Measurements from ENCODE around the gene HMGB1. TPM values are rescaled to one million over a fixed set of nuclear protein-coding genes. Genes with fewer than 3 reads are reported as not detected.
A peak's percentile ranks its signal among the peaks of the same experiment; 100 is the strongest.

Gene HMGB1
- total and polyA plus RNA-seq, 4 donors = 83.9 to 276 (median 195) TPM

- Histone ChIP-seq H3K27me3 (ENCODE audit: control insufficient read depth in 4 of 4, insufficient read depth in 4 of 4, low read length in 3 of 4) (no peaks in the 10 kb centered on the region), H3K27ac (ENCODE audit: low read depth in 1 of 2, low read length in 2 of 2) (peak overlapping the region; percentile 8 to 37), H3K4me3 (ENCODE audit: low read depth in 1 of 3, low read length in 3 of 3) (peak overlapping the region in 1 of 3 donors; percentile 9), H3K9ac (ENCODE audit: low read depth in 1 of 2, low read length in 2 of 2) (no peak overlapping the region), H3K9me3 (ENCODE audit: control insufficient read depth in 4 of 4, low read length in 3 of 4) (no peaks in the 10 kb centered on the region), H3K36me3 (ENCODE audit: control insufficient read depth in 4 of 4, insufficient read depth in 3 of 4, low read depth in 1 of 4, low read length in 3 of 4) (no peaks in the 10 kb centered on the region), H3K4me1 (ENCODE audit: control insufficient read depth in 4 of 4, insufficient read depth in 4 of 4, low read length in 3 of 4) (peaks cover 0 to 5% (median 2%) of the 10 kb centered on the region in 4 donors)
- 51% methylated on average over 7 of the region's 7 CpGs for WGBS
- TF ChIP-seq HNF4G (IDR thresholded peaks at IDR 0.05) (no peak), CTCF (IDR thresholded peaks at IDR 0.05; ENCODE audit: low read depth, low read length, missing input control) (no peak), REST (IDR thresholded peaks at IDR 0.05) (no peak), HNF4A (conservative IDR thresholded peaks at IDR 0.05) (no peak), FOXA1 (IDR thresholded peaks at IDR 0.05) (no peak), YY1 (IDR thresholded peaks at IDR 0.05) (no peak), NR2F2 (IDR thresholded peaks at IDR 0.05) (no peak), FOXA2 (IDR thresholded peaks at IDR 0.05) (no peak), SP1 (IDR thresholded peaks at IDR 0.05) (peak; percentile 2)
- no peak for DNase-seq (ENCODE audit: low spot score)
These were observed 19.6 kb downstream of the HMGB1 start for GRCh38 chr13:30446126-30446500.

- Histone ChIP-seq H3K27ac (ENCODE audit: low read depth in 1 of 2, low read length in 2 of 2) (no peak overlapping the region), H3K4me3 (ENCODE audit: low read depth in 1 of 3, low read length in 3 of 3) (no peak overlapping the region), H3K9me3 (ENCODE audit: control insufficient read depth in 4 of 4, low read length in 3 of 4) (no peaks in the 10 kb centered on the region), H3K9ac (ENCODE audit: low read depth in 1 of 2, low read length in 2 of 2) (no peak overlapping the region), H3K4me1 (ENCODE audit: control insufficient read depth in 4 of 4, insufficient read depth in 4 of 4, low read length in 3 of 4) (peaks cover 0 to 5% (median 2%) of the 10 kb centered on the region in 4 donors), H3K27me3 (ENCODE audit: control insufficient read depth in 4 of 4, insufficient read depth in 4 of 4, low read length in 3 of 4) (no peaks in the 10 kb centered on the region), H3K36me3 (ENCODE audit: control insufficient read depth in 4 of 4, insufficient read depth in 3 of 4, low read depth in 1 of 4, low read length in 3 of 4) (no peaks in the 10 kb centered on the region)
- TF ChIP-seq ZBTB33 (IDR thresholded peaks at IDR 0.05) = no peak
- no peak for TF ChIP-seq HNF4A (conservative IDR thresholded peaks at IDR 0.05)
- no peak for TF ChIP-seq RAD21 (IDR thresholded peaks at IDR 0.05)
- TF ChIP-seq FOXA1 (IDR thresholded peaks at IDR 0.05) = no peak
- no peak for TF ChIP-seq HNF4G (IDR thresholded peaks at IDR 0.05)
- TF ChIP-seq RXRA (IDR thresholded peaks at IDR 0.05) = no peak
- TF ChIP-seq GABPA (IDR thresholded peaks at IDR 0.05 in 1 of 2, conservative IDR thresholded peaks at IDR 0.05 in 1 of 2) = no peak
- TF ChIP-seq JUND (IDR thresholded peaks at IDR 0.05) = no peak
- no peak for TF ChIP-seq REST (IDR thresholded peaks at IDR 0.05)
- no peak for TF ChIP-seq ATF3 (IDR thresholded peaks at IDR 0.05)
- TF ChIP-seq FOXA2 (IDR thresholded peaks at IDR 0.05) = no peak
- no peak for TF ChIP-seq CTCF (IDR thresholded peaks at IDR 0.05; ENCODE audit: low read depth, low read length, missing input control)
- TF ChIP-seq NR2F2 (IDR thresholded peaks at IDR 0.05) = no peak
- DNase-seq (ENCODE audit: low spot score) = no peak
- whole genome bisulfite sequencing = 98% methylated on average over 12 of the region's 12 CpGs
These were observed 21.8 kb downstream of the HMGB1 start for GRCh38 chr13:30443957-30444404.

Data from liver (tissue), 9 donors.